ENCODE measurements around the gene ABCA1. TPM values are rescaled to one million over a fixed set of nuclear protein-coding genes. Genes with fewer than 3 reads are reported as not detected.

ABCA1 gene
- polyA plus RNA-seq, 1 donor (not counting 4 experiments of a cell fraction or from before 2014, with no cell fraction given) = 23.0 TPM

GRCh38 chr9:104851546-104851920 is 76.4 kb downstream of the ABCA1 start:
- Histone ChIP-seq H4K20me1 (ENCODE audit: control insufficient read depth, extremely low read depth, insufficient read depth, low read length) (no peaks in the 10 kb centered on the region), H3K79me2 (ENCODE audit: control insufficient read depth, insufficient read depth, low read length) (peaks cover 41% of the 10 kb centered on the region), H3K9me1 (ENCODE audit: control insufficient read depth, extremely low read depth, insufficient read depth, low read length) (no peaks in the 10 kb centered on the region), H2AFZ (ENCODE audit: control insufficient read depth, low read length) (no peak overlapping the region), H3K36me3 (ENCODE audit: control insufficient read depth in 2 of 2, extremely low read depth in 1 of 2, insufficient read depth in 2 of 2, low read length in 2 of 2) (peaks cover 2 to 15% of the 10 kb centered on the region in 2 experiments), H3K4me2 (ENCODE audit: control insufficient read depth, extremely low read depth, insufficient read depth, low read depth, low read length) (no peak overlapping the region), H3K9me3 (ENCODE audit: control insufficient read depth, low read depth, low read length) (no peaks in the 10 kb centered on the region), H3K4me3 (ENCODE audit: control insufficient read depth in 2 of 3, extremely low read depth in 1 of 3, insufficient read depth in 2 of 3, low read depth in 1 of 3, low read length in 3 of 3) (no peak overlapping the region), H3K27me3 (ENCODE audit: control insufficient read depth, extremely low read depth, insufficient read depth, low read length) (no peaks in the 10 kb centered on the region), H3K4me1 (ENCODE audit: control insufficient read depth, extremely low read depth, insufficient read depth, low read length) (peaks cover 40% of the 10 kb centered on the region), H3K9ac (ENCODE audit: control insufficient read depth, extremely low read depth, insufficient read depth, low read length) (no peak overlapping the region), H3K27ac (ENCODE audit: control insufficient read depth, insufficient read depth, low read length) (no peak overlapping the region)
- dilution Hi-C loops (cut with MboI; ENCODE audit: extremely low pct_ligation_motif_present, low sequenced_read_pairs) = no loop called here
- no peak for FAIRE-seq
- DNase-seq (ENCODE audit: low read depth, low spot score) = no peak
- TF ChIP-seq CTCF (optimal IDR thresholded peaks at IDR 0.05 in 1 of 3, IDR thresholded peaks at IDR 0.05 in 1 of 3, conservative IDR thresholded peaks at IDR 0.05 in 1 of 3; ENCODE audit: extremely low read depth in 1 of 3, insufficient read depth in 2 of 3, low read length in 3 of 3) (no peak), EZH2 (IDR thresholded peaks at IDR 0.05; ENCODE audit: low read length) (no peak)

DNA sequence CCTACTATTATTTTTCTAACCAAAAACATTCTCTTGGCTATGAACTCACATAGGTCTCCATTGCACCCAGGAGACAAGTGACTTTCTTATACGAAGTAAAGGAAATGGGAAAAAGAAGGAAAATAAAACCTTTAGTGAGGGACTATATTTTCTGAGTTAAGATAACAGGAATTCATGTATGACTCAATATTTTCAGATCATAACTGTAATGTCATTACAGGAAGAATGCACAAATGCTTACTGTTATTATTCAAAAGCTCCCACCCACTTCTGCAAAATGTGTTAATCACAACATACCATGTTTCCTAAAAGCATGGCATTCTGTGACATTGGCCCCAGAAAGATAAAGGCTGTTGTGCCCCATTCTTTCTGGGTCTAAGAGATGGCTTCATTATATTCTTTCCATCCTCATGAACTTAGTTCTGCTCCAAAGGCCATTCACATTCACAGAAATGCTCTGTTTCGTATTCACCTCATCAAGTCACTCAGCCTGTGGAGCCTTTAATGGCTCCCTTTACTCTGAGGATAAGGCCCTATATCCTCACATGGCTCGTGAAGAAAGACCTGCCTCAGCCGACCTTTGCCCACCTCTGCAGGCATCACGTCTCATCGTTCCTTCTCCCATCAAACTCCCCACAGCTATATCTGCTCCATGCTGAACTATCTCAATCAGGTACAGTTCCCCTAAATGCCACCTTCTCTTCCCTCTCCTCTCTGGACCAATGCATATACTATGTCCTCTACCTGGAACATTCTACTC is 77.0 kb downstream of the ABCA1 start:
- peaks cover 34% of the 10 kb centered on the region for H3K4me1 ChIP-seq (ENCODE audit: control insufficient read depth, extremely low read depth, insufficient read depth, low read length)
- H3K4me2 ChIP-seq (ENCODE audit: control insufficient read depth, extremely low read depth, insufficient read depth, low read depth, low read length) = no peak overlapping the region
- DNase-seq (ENCODE audit: low read depth, low spot score) (no peak), FAIRE-seq (peak; percentile 39)
- no peaks in the 10 kb centered on the region for H3K9me3 ChIP-seq (ENCODE audit: control insufficient read depth, low read depth, low read length)
- H4K20me1 ChIP-seq (ENCODE audit: control insufficient read depth, extremely low read depth, insufficient read depth, low read length) = no peaks in the 10 kb centered on the region
- dilution Hi-C loops (cut with MboI; ENCODE audit: extremely low pct_ligation_motif_present, low sequenced_read_pairs) = no loop called here
- H3K9me1 ChIP-seq (ENCODE audit: control insufficient read depth, extremely low read depth, insufficient read depth, low read length) = no peaks in the 10 kb centered on the region
- H2AFZ ChIP-seq (ENCODE audit: control insufficient read depth, low read length) = no peak overlapping the region
- H3K27ac ChIP-seq (ENCODE audit: control insufficient read depth, insufficient read depth, low read length) = no peak overlapping the region
- H3K36me3 ChIP-seq (ENCODE audit: control insufficient read depth in 2 of 2, extremely low read depth in 1 of 2, insufficient read depth in 2 of 2, low read length in 2 of 2) = peaks cover 2 to 11% of the 10 kb centered on the region in 2 experiments
- peaks cover 38% of the 10 kb centered on the region for H3K79me2 ChIP-seq (ENCODE audit: control insufficient read depth, insufficient read depth, low read length)
- H3K27me3 ChIP-seq (ENCODE audit: control insufficient read depth, extremely low read depth, insufficient read depth, low read length) = no peaks in the 10 kb centered on the region
- H3K4me3 ChIP-seq (ENCODE audit: control insufficient read depth in 2 of 3, extremely low read depth in 1 of 3, insufficient read depth in 2 of 3, low read depth in 1 of 3, low read length in 3 of 3) = no peak overlapping the region
- TF ChIP-seq EZH2 (IDR thresholded peaks at IDR 0.05; ENCODE audit: low read length) = no peak
- TF ChIP-seq CTCF (optimal IDR thresholded peaks at IDR 0.05 in 1 of 3, IDR thresholded peaks at IDR 0.05 in 1 of 3, conservative IDR thresholded peaks at IDR 0.05 in 1 of 3; ENCODE audit: extremely low read depth in 1 of 3, insufficient read depth in 2 of 3, low read length in 3 of 3) = no peak
- no peak overlapping the region for H3K9ac ChIP-seq (ENCODE audit: control insufficient read depth, extremely low read depth, insufficient read depth, low read length)

Measured in keratinocyte (primary cell).